ENCODE results near the gene ZNF70. TPM values are rescaled to one million over a fixed set of nuclear protein-coding genes. Genes with fewer than 3 reads are reported as not detected.

ZNF70 gene
- total RNA-seq, 4 donors from 2014 or later, result 3.5 to 8.0 (median 5.5) TPM

GRCh38 chr22:23720855-23721254, 30.1 kb downstream of the ZNF70 start:
- TF ChIP-seq CTCF (IDR thresholded peaks at IDR 0.05) (no peak), EP300 (IDR thresholded peaks at IDR 0.05) (no peak), POLR2AphosphoS5 (IDR thresholded peaks at IDR 0.05) (no peak), POLR2A (IDR thresholded peaks at IDR 0.05) (no peak)
- H3K4me1 ChIP-seq, result peaks cover 0 to 16% (median 8%) of the 10 kb centered on the region in 3 donors
- H3K36me3 ChIP-seq, result no peaks in the 10 kb centered on the region
- no peaks in the 10 kb centered on the region for H3K27me3 ChIP-seq
- no peaks in the 10 kb centered on the region for H3K9me3 ChIP-seq
- H3K4me3 ChIP-seq, result no peak overlapping the region
- 34 to 49% methylated on average over 5 of the region's 6 CpGs for WGBS, 2 donors (ENCODE audit: low coverage in 1 of 2)
- no peak for ATAC-seq
- H3K27ac ChIP-seq, result no peak overlapping the region

- ATAC-seq, result no peak
- WGBS, 2 donors (ENCODE audit: low coverage in 1 of 2), result 77 to 84% methylated on average over 8 to 15 of the region's 17 CpGs
These were observed 32.3 kb downstream of the ZNF70 start for GRCh38 chr22:23718371-23719165.

GRCh38 chr22:23716811-23717801, 33.8 kb downstream of the ZNF70 start:
- no peak for TF ChIP-seq EP300 (IDR thresholded peaks at IDR 0.05)
- no peak for TF ChIP-seq CTCF (IDR thresholded peaks at IDR 0.05)
- peak; percentile 55 to 70 for TF ChIP-seq POLR2A (IDR thresholded peaks at IDR 0.05)
- TF ChIP-seq POLR2AphosphoS5 (IDR thresholded peaks at IDR 0.05), result peak; percentile 89
- Histone ChIP-seq H3K27ac (peak overlapping the region; percentile 26 to 84 (median 82)), H3K4me3 (peak overlapping the region; percentile 64 to 91), H3K9me3 (no peaks in the 10 kb centered on the region), H3K4me1 (peaks cover 0 to 23% (median 8%) of the 10 kb centered on the region in 3 donors), H3K27me3 (no peaks in the 10 kb centered on the region), H3K36me3 (peaks cover 0 to 31% of the 10 kb centered on the region in 2 donors)
- 0 to 11% methylated on average over 6 to 13 of the region's 84 CpGs for WGBS, 2 donors (ENCODE audit: low coverage in 1 of 2)
- ATAC-seq, result peak; percentile 96

More at GRCh38 chr22:23718371-23719165, 32.3 kb downstream of the ZNF70 start:
- H3K36me3 ChIP-seq, result peaks cover 0 to 16% of the 10 kb centered on the region in 2 donors
- H3K27me3 ChIP-seq, result no peaks in the 10 kb centered on the region
- peaks cover 0 to 23% (median 8%) of the 10 kb centered on the region in 3 donors for H3K4me1 ChIP-seq
- H3K27ac ChIP-seq, result no peak overlapping the region
- TF ChIP-seq CTCF (IDR thresholded peaks at IDR 0.05), result no peak
- no peak for TF ChIP-seq EP300 (IDR thresholded peaks at IDR 0.05)
- TF ChIP-seq POLR2A (IDR thresholded peaks at IDR 0.05), result no peak
- TF ChIP-seq POLR2AphosphoS5 (IDR thresholded peaks at IDR 0.05), result no peak
- no peaks in the 10 kb centered on the region for H3K9me3 ChIP-seq
- H3K4me3 ChIP-seq, result no peak overlapping the region

- no peak for TF ChIP-seq POLR2AphosphoS5 (IDR thresholded peaks at IDR 0.05)
- Histone ChIP-seq H3K27ac (peak overlapping the region in 1 of 4 donors; percentile 84), H3K27me3 (no peaks in the 10 kb centered on the region), H3K4me3 (peak overlapping the region in 1 of 2 donors; percentile 91), H3K9me3 (no peaks in the 10 kb centered on the region), H3K4me1 (peaks cover 0 to 23% (median 8%) of the 10 kb centered on the region in 3 donors), H3K36me3 (peaks cover 0 to 43% of the 10 kb centered on the region in 2 donors)
- ATAC-seq, result no peak
- WGBS, 2 donors (ENCODE audit: low coverage in 1 of 2), result 66 to 100% methylated on average over 1 to 9 of the region's 18 CpGs
These were observed 35.0 kb downstream of the ZNF70 start for GRCh38 chr22:23715806-23716375.

All from gastroesophageal sphincter (tissue), 4 donors.